AG09319 (cell line): Measurements from ENCODE around the gene DNAAF8.

ENCODE experiments used
- DNase-seq: peaks from one replicate; pipeline ENCODE4 v3.0.0-alpha.2; 2010; ENCODE audit warnings: low read depth; ENCODE audit errors: extremely low read depth
- TF ChIP-seq, protein P1 (sequence below): IDR thresholded peaks from 2 replicates; pipeline ENCODE4 v1.5.1; 2011; ENCODE audit warnings: low read depth, mild to moderate bottlenecking, inconsistent platforms, low read length, moderate library complexity

DNAAF8 gene

GRCh38 chr16:4713663-4714501 lies 20.5 kb upstream of the DNAAF8 start:
- TF ChIP-seq, protein P1, sequence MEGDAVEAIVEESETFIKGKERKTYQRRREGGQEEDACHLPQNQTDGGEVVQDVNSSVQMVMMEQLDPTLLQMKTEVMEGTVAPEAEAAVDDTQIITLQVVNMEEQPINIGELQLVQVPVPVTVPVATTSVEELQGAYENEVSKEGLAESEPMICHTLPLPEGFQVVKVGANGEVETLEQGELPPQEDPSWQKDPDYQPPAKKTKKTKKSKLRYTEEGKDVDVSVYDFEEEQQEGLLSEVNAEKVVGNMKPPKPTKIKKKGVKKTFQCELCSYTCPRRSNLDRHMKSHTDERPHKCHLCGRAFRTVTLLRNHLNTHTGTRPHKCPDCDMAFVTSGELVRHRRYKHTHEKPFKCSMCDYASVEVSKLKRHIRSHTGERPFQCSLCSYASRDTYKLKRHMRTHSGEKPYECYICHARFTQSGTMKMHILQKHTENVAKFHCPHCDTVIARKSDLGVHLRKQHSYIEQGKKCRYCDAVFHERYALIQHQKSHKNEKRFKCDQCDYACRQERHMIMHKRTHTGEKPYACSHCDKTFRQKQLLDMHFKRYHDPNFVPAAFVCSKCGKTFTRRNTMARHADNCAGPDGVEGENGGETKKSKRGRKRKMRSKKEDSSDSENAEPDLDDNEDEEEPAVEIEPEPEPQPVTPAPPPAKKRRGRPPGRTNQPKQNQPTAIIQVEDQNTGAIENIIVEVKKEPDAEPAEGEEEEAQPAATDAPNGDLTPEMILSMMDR: no peak
- no peak for DNase-seq

- TF ChIP-seq, protein P1: no peak
- DNase-seq: no peak
These were observed 19.3 kb upstream of the DNAAF8 start for GRCh38 chr16:4714996-4715395.

DNA sequence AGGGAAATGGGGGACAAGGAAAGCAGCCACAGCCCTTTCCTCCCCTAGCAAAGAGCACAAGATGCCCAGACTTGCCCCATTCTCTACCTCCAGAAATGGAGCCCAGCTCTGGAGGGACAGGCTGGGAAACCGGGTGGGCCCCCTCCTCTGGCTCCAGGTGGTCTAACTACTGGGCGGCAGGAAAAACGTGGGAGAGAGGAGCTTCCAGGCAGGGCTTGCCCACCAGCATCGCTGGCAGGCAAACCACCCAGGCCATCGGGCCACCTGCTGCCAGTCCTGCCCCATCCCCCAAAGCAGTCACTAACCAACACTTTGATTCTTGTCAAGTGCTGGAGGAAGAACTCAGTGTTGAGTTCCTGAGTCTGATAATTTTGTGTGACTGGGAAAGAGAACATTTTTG lies 15.9 kb upstream of the DNAAF8 start:
- DNase-seq: no peak
- TF ChIP-seq, protein P1: no peak

DNA sequence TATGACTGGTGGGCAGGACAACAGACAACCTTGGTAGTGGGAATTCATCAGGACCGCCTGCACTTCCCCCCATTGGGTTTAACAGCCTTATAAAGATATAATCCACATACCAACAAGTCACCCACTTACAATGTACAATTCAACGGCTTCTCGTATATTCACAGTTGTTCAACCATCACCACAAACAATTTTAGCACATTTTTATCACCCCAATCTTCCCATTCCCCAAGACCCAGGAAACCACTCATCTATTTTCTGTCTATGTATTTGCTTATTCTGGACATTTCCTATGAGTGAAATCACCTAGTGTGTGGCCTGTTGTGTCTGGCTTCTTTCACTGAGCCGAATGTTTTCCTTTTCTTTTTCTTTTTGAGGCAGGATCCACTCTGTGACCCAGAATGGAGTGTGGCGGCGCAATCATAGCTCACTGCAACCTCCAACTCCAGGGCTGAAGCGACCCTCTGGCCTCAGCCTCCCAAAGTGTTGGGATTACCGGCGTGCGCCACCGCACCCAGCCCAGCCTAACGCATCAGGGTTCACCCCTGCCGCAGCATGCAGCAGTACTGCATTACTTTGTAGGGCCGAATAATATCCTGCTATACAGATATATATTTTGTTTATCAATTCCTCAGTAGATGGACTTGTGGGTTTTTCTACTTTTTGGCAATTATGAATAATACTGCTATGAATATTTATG lies 11.1 kb upstream of the DNAAF8 start:
- TF ChIP-seq, protein P1: no peak
- DNase-seq: no peak

- DNase-seq: no peak
- TF ChIP-seq, protein P1: no peak
These were observed 9.6 kb upstream of the DNAAF8 start for GRCh38 chr16:4724661-4725270.

- no peak for DNase-seq
- TF ChIP-seq, protein P1: no peak
These were observed 7.7 kb upstream of the DNAAF8 start for GRCh38 chr16:4726616-4727015.

DNA sequence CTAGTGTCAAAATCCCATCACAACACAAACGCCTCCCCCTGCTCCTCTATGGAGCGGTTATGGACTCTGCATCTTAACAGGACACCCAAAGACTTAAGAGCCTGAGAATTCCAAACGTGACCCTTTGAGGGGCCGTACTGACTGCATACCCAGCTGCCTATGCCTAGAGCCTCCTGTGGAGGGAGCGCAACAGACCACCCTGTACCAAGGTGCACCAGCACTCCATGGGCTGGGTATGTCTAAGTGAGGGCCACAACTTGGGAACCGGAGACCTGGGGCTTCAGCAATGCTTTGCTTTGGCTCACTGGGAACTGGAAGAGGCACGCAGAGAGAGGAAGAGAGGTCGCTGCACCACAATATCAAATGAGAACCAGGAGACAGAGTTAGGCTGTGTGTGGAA lies 5.7 kb upstream of the DNAAF8 start:
- TF ChIP-seq, protein P1: no peak
- DNase-seq: no peak
